ENCODE data around the gene SESTD1.

The SESTD1 gene

GRCh38 chr2:179165356-179166000, 99.2 kb downstream of the SESTD1 start:
- H3K9me3 ChIP-seq (ENCODE audit: low read length): no peaks in the 10 kb centered on the region
- H4K20me1 ChIP-seq (ENCODE audit: insufficient read depth, low read length): no peaks in the 10 kb centered on the region
- no peaks in the 10 kb centered on the region for H3K27me3 ChIP-seq (ENCODE audit: insufficient read depth, low read length)
- H3K4me1 ChIP-seq (ENCODE audit: insufficient read depth, low read length, severe bottlenecking): peaks cover 1% of the 10 kb centered on the region
- H3F3A ChIP-seq (ENCODE audit: insufficient read depth, low read length): no peaks in the 10 kb centered on the region
- TF ChIP-seq EZH2 (IDR thresholded peaks at IDR 0.05; ENCODE audit: borderline replicate concordance, low read length): no peak
- TF ChIP-seq CTCF (IDR thresholded peaks at IDR 0.05; ENCODE audit: low read length): no peak
- no peak overlapping the region for H3K27ac ChIP-seq (ENCODE audit: low read depth, low read length, poor library complexity, severe bottlenecking)
- H3K36me3 ChIP-seq (ENCODE audit: insufficient read depth, low read length): no peaks in the 10 kb centered on the region
- no peaks in the 10 kb centered on the region for H3K9me2 ChIP-seq (ENCODE audit: low read depth, low read length)
- no peak overlapping the region for H3K4me2 ChIP-seq (ENCODE audit: low read length)
- no peaks in the 10 kb centered on the region for H3K79me2 ChIP-seq (ENCODE audit: insufficient read depth, low read length)
- H2AFZ ChIP-seq (ENCODE audit: low read length): no peak overlapping the region
- H3K9ac ChIP-seq (ENCODE audit: low read length): no peak overlapping the region
- H3K4me3 ChIP-seq (ENCODE audit: low read depth, low read length, poor library complexity, severe bottlenecking): no peak overlapping the region

- no peak overlapping the region for H3K4me3 ChIP-seq (ENCODE audit: low read depth, low read length, poor library complexity, severe bottlenecking)
- no peaks in the 10 kb centered on the region for H4K20me1 ChIP-seq (ENCODE audit: insufficient read depth, low read length)
- TF ChIP-seq CTCF (IDR thresholded peaks at IDR 0.05; ENCODE audit: low read length) (no peak), EZH2 (IDR thresholded peaks at IDR 0.05; ENCODE audit: borderline replicate concordance, low read length) (no peak)
- H3K9me3 ChIP-seq (ENCODE audit: low read length): no peaks in the 10 kb centered on the region
- H3K79me2 ChIP-seq (ENCODE audit: insufficient read depth, low read length): no peaks in the 10 kb centered on the region
- H2AFZ ChIP-seq (ENCODE audit: low read length): no peak overlapping the region
- no peaks in the 10 kb centered on the region for H3K4me1 ChIP-seq (ENCODE audit: insufficient read depth, low read length, severe bottlenecking)
- H3K9ac ChIP-seq (ENCODE audit: low read length): no peak overlapping the region
- no peak overlapping the region for H3K27ac ChIP-seq (ENCODE audit: low read depth, low read length, poor library complexity, severe bottlenecking)
- peaks cover 24% of the 10 kb centered on the region for H3K36me3 ChIP-seq (ENCODE audit: insufficient read depth, low read length)
- no peaks in the 10 kb centered on the region for H3K9me2 ChIP-seq (ENCODE audit: low read depth, low read length)
- no peaks in the 10 kb centered on the region for H3K27me3 ChIP-seq (ENCODE audit: insufficient read depth, low read length)
- H3F3A ChIP-seq (ENCODE audit: insufficient read depth, low read length): no peaks in the 10 kb centered on the region
- no peak overlapping the region for H3K4me2 ChIP-seq (ENCODE audit: low read length)
These were observed 123.4 kb downstream of the SESTD1 start for GRCh38 chr2:179141206-179141605.

GRCh38 chr2:179140571-179140970, 124.1 kb downstream of the SESTD1 start:
- Histone ChIP-seq H3K9me3 (ENCODE audit: low read length) (no peaks in the 10 kb centered on the region), H3K27me3 (ENCODE audit: insufficient read depth, low read length) (no peaks in the 10 kb centered on the region), H3K79me2 (ENCODE audit: insufficient read depth, low read length) (no peaks in the 10 kb centered on the region), H4K20me1 (ENCODE audit: insufficient read depth, low read length) (no peaks in the 10 kb centered on the region), H3K4me2 (ENCODE audit: low read length) (no peak overlapping the region), H3K9me2 (ENCODE audit: low read depth, low read length) (no peaks in the 10 kb centered on the region), H2AFZ (ENCODE audit: low read length) (no peak overlapping the region), H3F3A (ENCODE audit: insufficient read depth, low read length) (no peaks in the 10 kb centered on the region), H3K36me3 (ENCODE audit: insufficient read depth, low read length) (peaks cover 24% of the 10 kb centered on the region), H3K4me1 (ENCODE audit: insufficient read depth, low read length, severe bottlenecking) (no peaks in the 10 kb centered on the region), H3K27ac (ENCODE audit: low read depth, low read length, poor library complexity, severe bottlenecking) (no peak overlapping the region), H3K9ac (ENCODE audit: low read length) (no peak overlapping the region), H3K4me3 (ENCODE audit: low read depth, low read length, poor library complexity, severe bottlenecking) (no peak overlapping the region)
- TF ChIP-seq EZH2 (IDR thresholded peaks at IDR 0.05; ENCODE audit: borderline replicate concordance, low read length) (no peak), CTCF (IDR thresholded peaks at IDR 0.05; ENCODE audit: low read length) (no peak)

All from OCI-LY1 (cell line).